Measurements from ENCODE around the gene MUC20.

MUC20 gene

DNA sequence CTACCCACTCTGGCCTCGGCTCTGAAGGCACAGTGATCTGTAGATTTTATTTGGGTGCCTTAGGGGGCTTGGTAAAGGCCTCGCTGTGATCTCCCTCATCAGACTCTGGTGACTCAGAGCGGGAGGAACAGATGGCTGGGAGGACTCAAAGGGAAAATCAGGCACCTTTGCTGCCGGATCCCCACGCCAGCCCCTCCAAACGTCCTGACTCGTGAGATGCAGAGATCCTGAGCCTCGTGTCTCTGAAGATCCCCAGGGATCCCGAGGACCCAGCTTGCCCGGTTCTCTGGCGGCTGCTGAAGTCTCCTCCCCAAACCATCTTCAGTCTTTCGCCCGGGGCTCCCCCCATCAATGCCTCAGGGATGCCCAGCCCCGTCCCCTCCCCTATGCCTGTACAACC, 32.8 kb downstream of the MUC20 start:
- no peak overlapping the region for H3K4me3 ChIP-seq (ENCODE audit: low read depth, low read length)
- no peak for DNase-seq (ENCODE audit: low read depth)
- TF ChIP-seq POLR2A (IDR thresholded peaks at IDR 0.05; ENCODE audit: extremely low read depth, insufficient read length) (no peak), MYC (IDR thresholded peaks at IDR 0.05; ENCODE audit: low read depth, low read length) (no peak)
- TF ChIP-seq, protein P1, sequence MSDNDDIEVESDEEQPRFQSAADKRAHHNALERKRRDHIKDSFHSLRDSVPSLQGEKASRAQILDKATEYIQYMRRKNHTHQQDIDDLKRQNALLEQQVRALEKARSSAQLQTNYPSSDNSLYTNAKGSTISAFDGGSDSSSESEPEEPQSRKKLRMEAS (IDR thresholded peaks at IDR 0.05; ENCODE audit: low read depth, low read length), result no peak
- TF ChIP-seq, protein P2, sequence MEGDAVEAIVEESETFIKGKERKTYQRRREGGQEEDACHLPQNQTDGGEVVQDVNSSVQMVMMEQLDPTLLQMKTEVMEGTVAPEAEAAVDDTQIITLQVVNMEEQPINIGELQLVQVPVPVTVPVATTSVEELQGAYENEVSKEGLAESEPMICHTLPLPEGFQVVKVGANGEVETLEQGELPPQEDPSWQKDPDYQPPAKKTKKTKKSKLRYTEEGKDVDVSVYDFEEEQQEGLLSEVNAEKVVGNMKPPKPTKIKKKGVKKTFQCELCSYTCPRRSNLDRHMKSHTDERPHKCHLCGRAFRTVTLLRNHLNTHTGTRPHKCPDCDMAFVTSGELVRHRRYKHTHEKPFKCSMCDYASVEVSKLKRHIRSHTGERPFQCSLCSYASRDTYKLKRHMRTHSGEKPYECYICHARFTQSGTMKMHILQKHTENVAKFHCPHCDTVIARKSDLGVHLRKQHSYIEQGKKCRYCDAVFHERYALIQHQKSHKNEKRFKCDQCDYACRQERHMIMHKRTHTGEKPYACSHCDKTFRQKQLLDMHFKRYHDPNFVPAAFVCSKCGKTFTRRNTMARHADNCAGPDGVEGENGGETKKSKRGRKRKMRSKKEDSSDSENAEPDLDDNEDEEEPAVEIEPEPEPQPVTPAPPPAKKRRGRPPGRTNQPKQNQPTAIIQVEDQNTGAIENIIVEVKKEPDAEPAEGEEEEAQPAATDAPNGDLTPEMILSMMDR (IDR thresholded peaks at IDR 0.05; ENCODE audit: low read depth, low read length), result no peak

DNA sequence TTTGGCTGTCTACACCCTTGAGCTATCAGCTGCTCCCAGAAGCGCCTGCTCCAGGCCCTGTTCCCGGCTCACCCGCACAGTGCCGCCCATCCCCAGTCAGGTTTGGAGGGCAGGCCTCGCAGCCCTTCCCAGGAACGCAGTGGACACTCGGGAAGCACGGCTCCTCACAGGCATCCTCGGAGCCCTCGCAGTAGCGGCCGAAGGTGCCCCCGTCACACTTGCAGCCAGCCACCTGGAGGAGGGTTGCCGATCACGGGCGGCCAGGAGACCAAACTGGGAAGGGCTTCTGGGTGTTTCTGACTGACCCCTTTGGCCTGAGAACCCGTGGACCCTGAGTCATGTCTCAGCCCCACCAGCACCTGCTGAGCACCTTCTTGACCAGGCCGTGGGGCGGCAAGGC, 33.4 kb downstream of the MUC20 start:
- TF ChIP-seq POLR2A (IDR thresholded peaks at IDR 0.05; ENCODE audit: extremely low read depth, insufficient read length), result no peak
- TF ChIP-seq, protein P1 (IDR thresholded peaks at IDR 0.05; ENCODE audit: low read depth, low read length), result no peak
- no peak for TF ChIP-seq MYC (IDR thresholded peaks at IDR 0.05; ENCODE audit: low read depth, low read length)
- TF ChIP-seq, protein P2 (IDR thresholded peaks at IDR 0.05; ENCODE audit: low read depth, low read length), result no peak
- no peak for DNase-seq (ENCODE audit: low read depth)
- H3K4me3 ChIP-seq (ENCODE audit: low read depth, low read length), result no peak overlapping the region

DNA sequence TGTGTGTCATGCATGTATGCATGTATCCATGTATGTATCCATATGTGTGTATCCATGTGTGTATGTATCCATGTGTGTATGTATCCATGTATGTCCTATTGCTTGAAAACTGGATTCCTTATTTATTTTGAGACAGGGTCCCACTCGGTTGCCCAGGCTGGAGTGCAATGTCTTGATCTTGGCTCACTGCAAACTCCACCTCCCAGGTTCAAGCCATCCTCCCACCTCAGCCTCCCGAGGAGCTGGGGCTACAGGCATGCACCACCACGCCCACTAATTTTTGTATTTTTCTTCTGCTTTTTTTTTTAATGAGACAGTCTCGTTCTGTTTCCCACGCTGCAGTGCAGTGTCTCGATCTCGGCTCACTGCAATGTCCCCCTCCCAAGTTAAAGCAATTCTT, 34.1 kb downstream of the MUC20 start:
- no peak for DNase-seq (ENCODE audit: low read depth)
- H3K4me3 ChIP-seq (ENCODE audit: low read depth, low read length), result no peak overlapping the region
- TF ChIP-seq, protein P1 (IDR thresholded peaks at IDR 0.05; ENCODE audit: low read depth, low read length), result no peak
- no peak for TF ChIP-seq POLR2A (IDR thresholded peaks at IDR 0.05; ENCODE audit: extremely low read depth, insufficient read length)
- TF ChIP-seq MYC (IDR thresholded peaks at IDR 0.05; ENCODE audit: low read depth, low read length), result no peak
- TF ChIP-seq, protein P2 (IDR thresholded peaks at IDR 0.05; ENCODE audit: low read depth, low read length), result no peak

DNA sequence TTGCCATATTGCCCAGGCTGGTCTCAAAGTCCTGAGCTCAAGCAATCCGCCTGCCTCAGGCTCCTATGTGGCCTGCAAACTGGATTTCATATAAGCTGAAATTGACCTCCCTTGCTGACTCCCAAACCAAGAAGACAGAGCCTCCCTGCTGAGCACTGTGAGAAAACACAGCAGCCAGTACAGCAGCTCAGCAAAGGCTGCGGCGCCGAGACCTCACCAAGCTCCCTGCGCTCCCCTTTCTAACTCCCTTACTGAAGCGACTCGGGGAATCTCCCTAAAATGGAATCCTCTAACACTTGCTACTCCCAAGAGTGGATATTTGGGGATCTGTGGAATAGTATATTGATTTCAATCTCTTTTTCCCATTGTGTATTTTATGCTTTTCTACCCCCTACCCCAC, 34.6 kb downstream of the MUC20 start:
- no peak for DNase-seq (ENCODE audit: low read depth)
- TF ChIP-seq MYC (IDR thresholded peaks at IDR 0.05; ENCODE audit: low read depth, low read length), result no peak
- TF ChIP-seq, protein P2 (IDR thresholded peaks at IDR 0.05; ENCODE audit: low read depth, low read length), result no peak
- TF ChIP-seq, protein P1 (IDR thresholded peaks at IDR 0.05; ENCODE audit: low read depth, low read length), result no peak
- no peak for TF ChIP-seq POLR2A (IDR thresholded peaks at IDR 0.05; ENCODE audit: extremely low read depth, insufficient read length)
- no peak overlapping the region for H3K4me3 ChIP-seq (ENCODE audit: low read depth, low read length)

DNA sequence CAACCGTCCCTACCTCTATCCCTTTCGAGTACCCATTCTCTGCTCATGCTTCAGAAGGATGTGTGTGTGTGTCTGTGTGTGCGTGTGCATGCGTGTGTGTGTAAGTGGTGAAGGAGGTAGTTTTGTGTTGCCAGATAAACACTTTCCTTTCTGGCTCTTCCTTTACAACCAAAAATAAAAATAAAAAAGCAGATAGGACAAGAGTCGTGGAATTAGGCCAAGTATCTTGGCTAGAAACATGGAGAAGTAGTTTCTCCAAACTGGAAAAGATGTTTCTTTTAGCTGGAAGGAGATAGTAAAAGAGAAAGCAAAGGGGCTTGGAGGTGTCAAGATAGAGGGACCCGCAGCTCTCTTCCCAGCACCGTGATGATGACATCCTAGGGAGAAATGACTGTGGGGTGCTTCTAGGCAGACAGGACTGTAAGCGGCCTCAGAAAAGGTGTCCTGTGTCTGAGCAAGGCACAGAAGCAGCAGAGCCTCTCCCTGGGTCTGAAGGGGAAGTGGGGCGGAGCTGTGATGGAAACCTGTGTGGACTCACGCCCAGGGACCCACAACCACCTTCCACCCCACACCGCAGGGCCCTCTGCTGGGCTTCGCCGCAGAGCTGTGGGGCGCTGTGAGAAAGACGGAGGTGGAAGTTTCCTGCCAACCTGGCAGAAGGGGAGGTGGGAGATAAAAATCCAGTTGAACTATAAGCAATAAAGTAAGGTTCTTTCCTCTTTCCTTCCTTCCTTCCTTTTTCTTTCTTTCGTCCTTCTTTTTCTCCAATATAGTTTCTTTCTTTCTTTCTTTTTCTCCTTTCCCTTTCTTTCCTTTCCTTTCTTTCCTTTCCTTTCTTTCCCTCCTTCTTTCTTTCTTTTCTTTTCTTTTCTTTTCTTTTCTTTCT, 35.3 kb downstream of the MUC20 start:
- TF ChIP-seq, protein P2 (IDR thresholded peaks at IDR 0.05; ENCODE audit: low read depth, low read length), result no peak
- TF ChIP-seq, protein P1 (IDR thresholded peaks at IDR 0.05; ENCODE audit: low read depth, low read length), result no peak
- TF ChIP-seq MYC (IDR thresholded peaks at IDR 0.05; ENCODE audit: low read depth, low read length) (no peak), POLR2A (IDR thresholded peaks at IDR 0.05; ENCODE audit: extremely low read depth, insufficient read length) (no peak)
- no peak for DNase-seq (ENCODE audit: low read depth)
- no peak overlapping the region for H3K4me3 ChIP-seq (ENCODE audit: low read depth, low read length)

Measured in NB4 (cell line).